Esophagus squamous epithelium (tissue), 4 donors: ENCODE measurements around the gene HMCN2.

Source experiments
- POLR2A ChIP-seq, 4 donors: fragments of 450-650 bp; IDR thresholded peaks; one replicate each; pipeline ENCODE4 v1.6.1; 2017; ENCODE audit warnings: antibody characterized with exemption in 4 of 4, mild to moderate bottlenecking in 4 of 4, moderate library complexity in 3 of 4
- TF ChIP-seq, protein P1 (sequence below), 6 experiments: fragments of 450-650 bp in 4 of 6; fragments of 200-600 bp in 2 of 6; sonication (generic) in 2 of 6; IDR thresholded peaks; one replicate each; pipeline ENCODE4 v1.5.1; 2016 to 2019; ENCODE audit warnings: antibody characterized with exemption in 6 of 6, mild to moderate bottlenecking in 4 of 6, moderate library complexity in 4 of 6

DNA sequence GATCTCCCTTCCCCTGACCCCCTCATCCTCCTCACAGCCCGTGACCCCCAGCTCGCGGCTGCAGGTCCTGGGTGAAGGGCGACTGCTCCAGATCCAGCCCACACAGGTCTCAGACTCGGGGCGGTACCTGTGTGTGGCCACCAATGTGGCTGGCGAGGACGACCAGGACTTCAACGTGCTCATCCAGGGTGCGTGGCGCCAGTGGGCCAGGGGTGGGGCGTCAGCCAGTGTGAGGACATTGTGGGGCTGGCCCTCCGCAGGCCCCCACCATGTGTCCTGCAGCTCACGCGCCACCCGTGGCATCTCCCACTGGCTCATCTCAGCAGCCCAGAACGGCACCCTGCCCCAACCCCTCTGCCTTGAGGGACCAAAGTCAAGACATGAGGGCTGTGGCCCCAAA is 112.1 kb downstream of the HMCN2 start:
- TF ChIP-seq, protein P1, sequence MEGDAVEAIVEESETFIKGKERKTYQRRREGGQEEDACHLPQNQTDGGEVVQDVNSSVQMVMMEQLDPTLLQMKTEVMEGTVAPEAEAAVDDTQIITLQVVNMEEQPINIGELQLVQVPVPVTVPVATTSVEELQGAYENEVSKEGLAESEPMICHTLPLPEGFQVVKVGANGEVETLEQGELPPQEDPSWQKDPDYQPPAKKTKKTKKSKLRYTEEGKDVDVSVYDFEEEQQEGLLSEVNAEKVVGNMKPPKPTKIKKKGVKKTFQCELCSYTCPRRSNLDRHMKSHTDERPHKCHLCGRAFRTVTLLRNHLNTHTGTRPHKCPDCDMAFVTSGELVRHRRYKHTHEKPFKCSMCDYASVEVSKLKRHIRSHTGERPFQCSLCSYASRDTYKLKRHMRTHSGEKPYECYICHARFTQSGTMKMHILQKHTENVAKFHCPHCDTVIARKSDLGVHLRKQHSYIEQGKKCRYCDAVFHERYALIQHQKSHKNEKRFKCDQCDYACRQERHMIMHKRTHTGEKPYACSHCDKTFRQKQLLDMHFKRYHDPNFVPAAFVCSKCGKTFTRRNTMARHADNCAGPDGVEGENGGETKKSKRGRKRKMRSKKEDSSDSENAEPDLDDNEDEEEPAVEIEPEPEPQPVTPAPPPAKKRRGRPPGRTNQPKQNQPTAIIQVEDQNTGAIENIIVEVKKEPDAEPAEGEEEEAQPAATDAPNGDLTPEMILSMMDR (IDR thresholded peaks at IDR 0.05), result no peak
- no peak for TF ChIP-seq POLR2A (IDR thresholded peaks at IDR 0.05)
